Stimulated activated naive B cell treated with anti-CD40 and anti-IgM and Interleukin-4, amounts not matched to agents 10 μg/mL and 1 μg/mL and 100 μg/mL, for 72 hours (primary cell): ENCODE results near the gene QARS1.

Experiments
- ATAC-seq, 2 donors: fragments of 150-1000 bp; cut with Tn5 transposase; replicated peaks; 2 replicates each; pipeline ENCODE4 v1.10.0; 2021; ENCODE audit warnings: moderate library complexity in 1 of 2
- DNase-seq: peaks from one replicate; pipeline ENCODE4 v3.0.0; 2021
- H3K27ac Mint-ChIP-seq: one replicate; pipeline ENCODE4 v1.8.0; 2022; ENCODE audit warnings: mild to moderate bottlenecking, mixed read lengths
- H3K27me3 Mint-ChIP-seq, 2 donors: one replicate each; pipeline ENCODE4 v1.8.0; 2022; ENCODE audit warnings: mixed read lengths in 2 of 2
- H3K36me3 Mint-ChIP-seq, 2 donors: one replicate each; pipeline ENCODE4 v1.8.0; 2022; ENCODE audit warnings: mixed read lengths in 2 of 2, mild to moderate bottlenecking in 1 of 2
- H3K4me1 Mint-ChIP-seq, 2 donors: one replicate each; pipeline ENCODE4 v1.8.0; 2022; ENCODE audit warnings: mixed read lengths in 2 of 2, mild to moderate bottlenecking in 1 of 2
- H3K4me3 Mint-ChIP-seq, 2 donors: one replicate each; pipeline ENCODE4 v1.8.0; 2022; ENCODE audit warnings: mild to moderate bottlenecking in 2 of 2, mixed read lengths in 2 of 2, moderate library complexity in 1 of 2
- H3K9me3 Mint-ChIP-seq, 2 donors: one replicate each; pipeline ENCODE4 v1.8.0; 2022; ENCODE audit warnings: mixed read lengths in 2 of 2, mild to moderate bottlenecking in 1 of 2

Gene QARS1

GRCh38 chr3:49100046-49100615 is 4.4 kb downstream of the QARS1 start:
- Mint-ChIP-seq H3K9me3 (no peaks in the 10 kb centered on the region), H3K36me3 (peaks cover 37 to 60% of the 10 kb centered on the region in 2 donors), H3K27me3 (no peaks in the 10 kb centered on the region), H3K4me1 (peaks cover 12 to 23% of the 10 kb centered on the region in 2 donors), H3K4me3 (no peak overlapping the region), H3K27ac (peak overlapping the region; percentile 2)
- DNase-seq (no peak), ATAC-seq (no peak)

GRCh38 chr3:49098910-49099630 is 5.5 kb downstream of the QARS1 start:
- ATAC-seq: no peak
- no peaks in the 10 kb centered on the region for H3K27me3 Mint-ChIP-seq
- H3K4me1 Mint-ChIP-seq: peaks cover 13 to 25% of the 10 kb centered on the region in 2 donors
- no peak for DNase-seq
- peaks cover 37 to 56% of the 10 kb centered on the region in 2 donors for H3K36me3 Mint-ChIP-seq
- H3K9me3 Mint-ChIP-seq: no peaks in the 10 kb centered on the region
- no peak overlapping the region for H3K4me3 Mint-ChIP-seq
- no peak overlapping the region for H3K27ac Mint-ChIP-seq

- no peak overlapping the region for H3K4me3 Mint-ChIP-seq
- no peaks in the 10 kb centered on the region for H3K27me3 Mint-ChIP-seq
- H3K9me3 Mint-ChIP-seq: no peaks in the 10 kb centered on the region
- H3K27ac Mint-ChIP-seq: no peak overlapping the region
- no peak for ATAC-seq
- DNase-seq: no peak
- peaks cover 36 to 51% of the 10 kb centered on the region in 2 donors for H3K36me3 Mint-ChIP-seq
- H3K4me1 Mint-ChIP-seq: peaks cover 6 to 19% of the 10 kb centered on the region in 2 donors
Observed at GRCh38 chr3:49098429-49098828, 6.1 kb downstream of the QARS1 start.

- DNase-seq (peak; percentile 97), ATAC-seq (peak; percentile 81 to 84)
- H3K4me1 Mint-ChIP-seq: peaks cover 10 to 37% of the 10 kb centered on the region in 2 donors
- peak within 1 kb of the TSS; percentile 89 to 92 for H3K4me3 Mint-ChIP-seq
- peak within 1 kb of the TSS; percentile 98 for H3K27ac Mint-ChIP-seq
- no peaks in the 10 kb centered on the region for H3K27me3 Mint-ChIP-seq
- peaks cover 8 to 22% of the 10 kb centered on the region in 2 donors for H3K36me3 Mint-ChIP-seq
- no peaks in the 10 kb centered on the region for H3K9me3 Mint-ChIP-seq
Observed at GRCh38 chr3:49093853-49094767, 10.4 kb downstream of the QARS1 start, which contains the start of gene QRICH1. Gene QRICH1 (minus strand): TSS chr3:49094071. CDS start chr3:49077017, 17,054 bp downstream.

GRCh38 chr3:49092938-49093852 is 11.4 kb downstream of the QARS1 start:
- Mint-ChIP-seq H3K27ac (peak overlapping the region; percentile 98), H3K4me1 (peaks cover 10 to 39% of the 10 kb centered on the region in 2 donors)

GRCh38 chr3:49081429-49081828 is 23.1 kb downstream of the QARS1 start:
- Mint-ChIP-seq H3K4me3 (no peak overlapping the region), H3K27me3 (no peaks in the 10 kb centered on the region), H3K27ac (no peak overlapping the region), H3K4me1 (peaks cover 0 to 2% of the 10 kb centered on the region in 2 donors), H3K36me3 (peaks cover 2 to 9% of the 10 kb centered on the region in 2 donors), H3K9me3 (no peaks in the 10 kb centered on the region)
- DNase-seq: no peak
- ATAC-seq: no peak

More at GRCh38 chr3:49092938-49093852, 11.4 kb downstream of the QARS1 start:
- Mint-ChIP-seq H3K4me3 (peak overlapping the region; percentile 89 to 92), H3K36me3 (peaks cover 4 to 13% of the 10 kb centered on the region in 2 donors), H3K9me3 (no peaks in the 10 kb centered on the region), H3K27me3 (no peaks in the 10 kb centered on the region)
- DNase-seq (peak; percentile 79), ATAC-seq (peak; percentile 30 to 53)

- Mint-ChIP-seq H3K27ac (no peak overlapping the region), H3K4me3 (no peak overlapping the region), H3K4me1 (peaks cover 0 to 2% of the 10 kb centered on the region in 2 donors), H3K27me3 (no peaks in the 10 kb centered on the region), H3K36me3 (peaks cover 6 to 15% of the 10 kb centered on the region in 2 donors), H3K9me3 (no peaks in the 10 kb centered on the region)
- DNase-seq (no peak), ATAC-seq (no peak)
Observed at GRCh38 chr3:49079270-49079669, 25.3 kb downstream of the QARS1 start.

- peaks cover 0 to 2% of the 10 kb centered on the region in 2 donors for H3K4me1 Mint-ChIP-seq
- no peak overlapping the region for H3K4me3 Mint-ChIP-seq
- ATAC-seq (no peak), DNase-seq (no peak)
- peaks cover 9 to 32% of the 10 kb centered on the region in 2 donors for H3K36me3 Mint-ChIP-seq
- H3K27ac Mint-ChIP-seq: no peak overlapping the region
- H3K9me3 Mint-ChIP-seq: no peaks in the 10 kb centered on the region
- H3K27me3 Mint-ChIP-seq: no peaks in the 10 kb centered on the region
Observed at GRCh38 chr3:49076646-49077045, 27.9 kb downstream of the QARS1 start.

- DNase-seq (no peak), ATAC-seq (no peak)
- Mint-ChIP-seq H3K4me3 (no peak overlapping the region), H3K4me1 (peaks cover 0 to 2% of the 10 kb centered on the region in 2 donors), H3K36me3 (peaks cover 9 to 36% of the 10 kb centered on the region in 2 donors), H3K9me3 (no peaks in the 10 kb centered on the region), H3K27me3 (no peaks in the 10 kb centered on the region), H3K27ac (peak overlapping the region; percentile 42)
Observed at GRCh38 chr3:49076116-49076515, 28.4 kb downstream of the QARS1 start.

GRCh38 chr3:49058011-49058410 is 46.5 kb downstream of the QARS1 start:
- Mint-ChIP-seq H3K27ac (no peak overlapping the region), H3K27me3 (no peaks in the 10 kb centered on the region), H3K9me3 (no peaks in the 10 kb centered on the region), H3K36me3 (peaks cover 21 to 30% of the 10 kb centered on the region in 2 donors), H3K4me1 (peaks cover 7 to 11% of the 10 kb centered on the region in 2 donors), H3K4me3 (no peak overlapping the region)
- DNase-seq: no peak
- no peak for ATAC-seq

- no peak for DNase-seq
- Mint-ChIP-seq H3K4me3 (no peak overlapping the region), H3K27ac (peak overlapping the region; percentile 25), H3K4me1 (peaks cover 7 to 11% of the 10 kb centered on the region in 2 donors), H3K27me3 (no peaks in the 10 kb centered on the region), H3K36me3 (peaks cover 24 to 35% of the 10 kb centered on the region in 2 donors), H3K9me3 (no peaks in the 10 kb centered on the region)
- no peak for ATAC-seq
Observed at GRCh38 chr3:49057268-49057667, 47.3 kb downstream of the QARS1 start.

GRCh38 chr3:49054344-49054862 is 50.2 kb downstream of the QARS1 start:
- DNase-seq: no peak
- no peaks in the 10 kb centered on the region for H3K9me3 Mint-ChIP-seq
- no peaks in the 10 kb centered on the region for H3K27me3 Mint-ChIP-seq
- H3K27ac Mint-ChIP-seq: peak overlapping the region; percentile 56
- peaks cover 36 to 53% of the 10 kb centered on the region in 2 donors for H3K36me3 Mint-ChIP-seq
- no peak for ATAC-seq
- H3K4me1 Mint-ChIP-seq: peaks cover 11 to 14% of the 10 kb centered on the region in 2 donors
- H3K4me3 Mint-ChIP-seq: no peak overlapping the region

GRCh38 chr3:49053543-49053942 is 51.0 kb downstream of the QARS1 start:
- Mint-ChIP-seq H3K36me3 (peaks cover 36 to 53% of the 10 kb centered on the region in 2 donors), H3K27ac (no peak overlapping the region), H3K4me1 (peaks cover 11 to 14% of the 10 kb centered on the region in 2 donors)

More at GRCh38 chr3:49053543-49053942, 51.0 kb downstream of the QARS1 start:
- DNase-seq (no peak), ATAC-seq (peak in 1 of 2 donors; percentile 25)
- no peak overlapping the region for H3K4me3 Mint-ChIP-seq
- H3K9me3 Mint-ChIP-seq: no peaks in the 10 kb centered on the region
- no peaks in the 10 kb centered on the region for H3K27me3 Mint-ChIP-seq
